SK-N-SH (cell line): ENCODE measurements around the gene ACTR1A.
"Not testable (repeated sequence)": the region's sequence is repeated elsewhere in the genome, so short reads cannot be mapped to it uniquely, and the experiment has no call there.

Experiments used
- CTCF ChIP-seq: fragments of 200-600 bp; sonication (generic); IDR thresholded peaks from 2 replicates; pipeline ENCODE4 v1.6.1; 2017; ENCODE audit warnings: antibody characterized with exemption, mild to moderate bottlenecking, moderate library complexity
- EP300 ChIP-seq, 2 experiments: IDR thresholded peaks; 2 replicates each; pipeline versions ENCODE4 v1.4.0 to v1.6.1; 2012; ENCODE audit warnings: borderline replicate concordance in 1 of 2, low read depth in 1 of 2, low read length in 1 of 2
- EZH2phosphoT487 ChIP-seq: fragments of 200-600 bp; sonication (generic); IDR thresholded peaks from 2 replicates; pipeline ENCODE4 v1.6.1; 2017; ENCODE audit warnings: low read depth, mixed run types, mild to moderate bottlenecking, antibody characterized with exemption, moderate library complexity, borderline replicate concordance
- GATA2 ChIP-seq: sonication (generic); formaldehyde crosslinking; IDR thresholded peaks from 2 replicates; pipeline ENCODE4 v1.5.0; 2020; ENCODE audit warnings: mild to moderate bottlenecking, missing genetic modification reagents
- MAX ChIP-seq: IDR thresholded peaks from 2 replicates; pipeline ENCODE4 v1.4.0; 2012; ENCODE audit warnings: low read depth
- PBX3 ChIP-seq: IDR thresholded peaks from 2 replicates; pipeline ENCODE4; 2012
- POLR2AphosphoS5 ChIP-seq: IDR thresholded peaks from 2 replicates; pipeline ENCODE4 v1.6.1; 2012; ENCODE audit warnings: low read depth, low read length
- RCOR1 ChIP-seq: fragments of 150-350 bp; IDR thresholded peaks from 2 replicates; pipeline ENCODE4 v1.6.1; 2017; ENCODE audit warnings: antibody characterized with exemption, low read length
- REST ChIP-seq: IDR thresholded peaks from 2 replicates; pipeline ENCODE4 v1.6.1; 2012; ENCODE audit warnings: mild to moderate bottlenecking, low read depth, low read length, moderate library complexity
- SMC3 ChIP-seq: IDR thresholded peaks from 2 replicates; pipeline ENCODE4 v1.6.1; 2012; ENCODE audit warnings: low read depth, low read length, improper control_type of control experiment
- YY1 ChIP-seq: IDR thresholded peaks from 2 replicates; pipeline ENCODE4 v1.4.0; 2012; ENCODE audit warnings: low read depth, mild to moderate bottlenecking
- ZBTB33 ChIP-seq: IDR thresholded peaks from 2 replicates; pipeline ENCODE4 v1.4.0; 2012; ENCODE audit warnings: low read depth, borderline replicate concordance

GRCh38 chr10:102454662-102455487 is 47.6 kb downstream of the ACTR1A start:
- TF ChIP-seq PBX3; CTCF; EP300 (IDR thresholded peaks at IDR 0.05; ENCODE audit: borderline replicate concordance in 1 of 2, low read depth in 1 of 2, low read length in 1 of 2); POLR2AphosphoS5; EZH2phosphoT487; RCOR1; YY1; SMC3; GATA2; REST; MAX; ZBTB33: not testable (repeated sequence)
